ENCODE results near the gene SFMBT2. TPM values are rescaled to one million over a fixed set of nuclear protein-coding genes. Genes with fewer than 3 reads are reported as not detected.
A peak's percentile ranks its signal among the peaks of the same experiment; 100 is the strongest.

SFMBT2 gene
- total and polyA plus RNA-seq, 2 of the 4 experiments (the other 2 are of a cell fraction), result 0.70 to 1.3 TPM

DNA sequence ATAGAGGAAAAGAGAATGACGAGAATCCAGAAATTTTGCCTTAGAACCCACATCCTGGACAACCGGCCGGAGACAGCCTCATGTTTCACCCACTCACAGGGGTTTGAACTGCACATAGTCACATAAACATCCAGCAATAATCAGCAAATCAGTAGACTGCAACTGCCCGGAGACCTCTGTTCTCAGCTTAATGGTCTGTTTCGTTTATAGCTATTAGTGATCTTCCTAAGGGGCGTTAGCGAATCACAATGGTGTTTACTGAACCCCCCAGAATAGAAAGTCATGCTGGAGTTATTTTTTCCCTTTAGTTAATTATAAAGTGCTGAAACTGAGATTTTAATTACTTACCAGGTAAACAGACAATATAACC, 98.4 kb downstream of the SFMBT2 start:
- no peak overlapping the region for H2BK5ac ChIP-seq (ENCODE audit: low read depth, low read length, poor library complexity, severe bottlenecking)
- in situ Hi-C loops (cut with MboI; ENCODE audit: low sequenced_read_pairs), result no loop called here
- H3K4ac ChIP-seq (ENCODE audit: low read depth, low read length), result no peak overlapping the region
- H4K91ac ChIP-seq (ENCODE audit: insufficient read depth, low read depth, low read length), result no peak overlapping the region
- H3K4me3 ChIP-seq (ENCODE audit: insufficient read depth, low read depth, low read length), result no peak overlapping the region
- H3K18ac ChIP-seq (ENCODE audit: low read depth, low read length), result no peak overlapping the region
- no peak overlapping the region for H3K23ac ChIP-seq (ENCODE audit: low read depth, low read length)
- no peaks in the 10 kb centered on the region for H3K79me1 ChIP-seq (ENCODE audit: low read depth in 1 of 2, low read length in 2 of 2)
- WGBS, 2 experiments (ENCODE audit: extremely low coverage in 2 of 2, insufficient read length in 1 of 2), result 38% methylated on average over 2 of the region's 7 CpGs; no CpG with 5 or more reads in 1 of the 2 experiments
- no peaks in the 10 kb centered on the region for H3K9me1 ChIP-seq (ENCODE audit: insufficient read depth, low read length)
- H4K20me1 ChIP-seq (ENCODE audit: insufficient read depth, low read length), result no peaks in the 10 kb centered on the region
- no peak overlapping the region for H4K5ac ChIP-seq (ENCODE audit: low read depth, low read length)
- no peak overlapping the region for H2AFZ ChIP-seq (replicated peaks; ENCODE audit: low read length, poor library complexity)
- ATAC-seq (ENCODE audit: low read depth), result no peak
- H2BK20ac ChIP-seq (ENCODE audit: low read depth, low read length), result no peak overlapping the region
- TF ChIP-seq FOS (IDR thresholded peaks at IDR 0.05; ENCODE audit: low read depth, low read length), result no peak
- no peak for TF ChIP-seq MXI1 (IDR thresholded peaks at IDR 0.05; ENCODE audit: borderline replicate concordance, low read depth, low read length)
- TF ChIP-seq MAFK (IDR thresholded peaks at IDR 0.05; ENCODE audit: low read depth, low read length), result no peak
- TF ChIP-seq, protein P1, sequence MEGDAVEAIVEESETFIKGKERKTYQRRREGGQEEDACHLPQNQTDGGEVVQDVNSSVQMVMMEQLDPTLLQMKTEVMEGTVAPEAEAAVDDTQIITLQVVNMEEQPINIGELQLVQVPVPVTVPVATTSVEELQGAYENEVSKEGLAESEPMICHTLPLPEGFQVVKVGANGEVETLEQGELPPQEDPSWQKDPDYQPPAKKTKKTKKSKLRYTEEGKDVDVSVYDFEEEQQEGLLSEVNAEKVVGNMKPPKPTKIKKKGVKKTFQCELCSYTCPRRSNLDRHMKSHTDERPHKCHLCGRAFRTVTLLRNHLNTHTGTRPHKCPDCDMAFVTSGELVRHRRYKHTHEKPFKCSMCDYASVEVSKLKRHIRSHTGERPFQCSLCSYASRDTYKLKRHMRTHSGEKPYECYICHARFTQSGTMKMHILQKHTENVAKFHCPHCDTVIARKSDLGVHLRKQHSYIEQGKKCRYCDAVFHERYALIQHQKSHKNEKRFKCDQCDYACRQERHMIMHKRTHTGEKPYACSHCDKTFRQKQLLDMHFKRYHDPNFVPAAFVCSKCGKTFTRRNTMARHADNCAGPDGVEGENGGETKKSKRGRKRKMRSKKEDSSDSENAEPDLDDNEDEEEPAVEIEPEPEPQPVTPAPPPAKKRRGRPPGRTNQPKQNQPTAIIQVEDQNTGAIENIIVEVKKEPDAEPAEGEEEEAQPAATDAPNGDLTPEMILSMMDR (conservative IDR thresholded peaks at IDR 0.05; ENCODE audit: low read depth, low read length), result no peak
- TF ChIP-seq CHD1 (IDR thresholded peaks at IDR 0.05; ENCODE audit: low read depth, low read length), result no peak
- TF ChIP-seq, protein P2, sequence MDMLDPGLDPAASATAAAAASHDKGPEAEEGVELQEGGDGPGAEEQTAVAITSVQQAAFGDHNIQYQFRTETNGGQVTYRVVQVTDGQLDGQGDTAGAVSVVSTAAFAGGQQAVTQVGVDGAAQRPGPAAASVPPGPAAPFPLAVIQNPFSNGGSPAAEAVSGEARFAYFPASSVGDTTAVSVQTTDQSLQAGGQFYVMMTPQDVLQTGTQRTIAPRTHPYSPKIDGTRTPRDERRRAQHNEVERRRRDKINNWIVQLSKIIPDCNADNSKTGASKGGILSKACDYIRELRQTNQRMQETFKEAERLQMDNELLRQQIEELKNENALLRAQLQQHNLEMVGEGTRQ (IDR thresholded peaks at IDR 0.05; ENCODE audit: low read depth, low read length), result no peak
- no peak for TF ChIP-seq CEBPB (IDR thresholded peaks at IDR 0.05; ENCODE audit: low read depth, low read length)
- TF ChIP-seq RAD21 (IDR thresholded peaks at IDR 0.05; ENCODE audit: low read length), result no peak
- no peak for TF ChIP-seq SMC3 (IDR thresholded peaks at IDR 0.05; ENCODE audit: low read depth, low read length)
- TF ChIP-seq RCOR1 (IDR thresholded peaks at IDR 0.05; ENCODE audit: insufficient replicate concordance, low read length), result no peak
- TF ChIP-seq MAZ (IDR thresholded peaks at IDR 0.05; ENCODE audit: borderline replicate concordance, low read depth, low read length), result no peak
- TF ChIP-seq POLR2A (IDR thresholded peaks at IDR 0.05; ENCODE audit: low read depth, low read length), result no peak
- no peak for TF ChIP-seq RFX5 (IDR thresholded peaks at IDR 0.05; ENCODE audit: low read depth, low read length)
- TF ChIP-seq, protein P3, sequence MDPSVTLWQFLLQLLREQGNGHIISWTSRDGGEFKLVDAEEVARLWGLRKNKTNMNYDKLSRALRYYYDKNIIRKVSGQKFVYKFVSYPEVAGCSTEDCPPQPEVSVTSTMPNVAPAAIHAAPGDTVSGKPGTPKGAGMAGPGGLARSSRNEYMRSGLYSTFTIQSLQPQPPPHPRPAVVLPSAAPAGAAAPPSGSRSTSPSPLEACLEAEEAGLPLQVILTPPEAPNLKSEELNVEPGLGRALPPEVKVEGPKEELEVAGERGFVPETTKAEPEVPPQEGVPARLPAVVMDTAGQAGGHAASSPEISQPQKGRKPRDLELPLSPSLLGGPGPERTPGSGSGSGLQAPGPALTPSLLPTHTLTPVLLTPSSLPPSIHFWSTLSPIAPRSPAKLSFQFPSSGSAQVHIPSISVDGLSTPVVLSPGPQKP (IDR thresholded peaks at IDR 0.05; ENCODE audit: borderline replicate concordance, low read depth, low read length), result no peak
- TF ChIP-seq BHLHE40 (IDR thresholded peaks at IDR 0.05; ENCODE audit: low read depth, low read length), result no peak
- no peak for TF ChIP-seq NFE2L2 (IDR thresholded peaks at IDR 0.05; ENCODE audit: low read depth, low read length)
- no peak overlapping the region for H2BK15ac ChIP-seq (ENCODE audit: low read depth, low read length)
- H3K27me3 ChIP-seq (ENCODE audit: control insufficient read depth, insufficient read depth, low read length), result no peaks in the 10 kb centered on the region
- H3K4me1 ChIP-seq (ENCODE audit: control insufficient read depth, insufficient read depth, low read length), result no peaks in the 10 kb centered on the region
- dilution Hi-C loops (cut with HindIII; ENCODE audit: low sequenced_read_pairs, unreplicated experiment), result no loop called here
- H4K8ac ChIP-seq (ENCODE audit: low read depth in 2 of 2, low read length in 2 of 2), result no peak overlapping the region
- H3K36me3 ChIP-seq (ENCODE audit: control insufficient read depth, insufficient read depth, low read length), result no peaks in the 10 kb centered on the region
- no peak overlapping the region for H3K9ac ChIP-seq (ENCODE audit: low read depth, low read length)
- no TSS peak for BruUV-seq (replicated peaks)
- no peak overlapping the region for H2AK5ac ChIP-seq (ENCODE audit: low read depth, low read length)
- H2AK9ac ChIP-seq (replicated peaks; ENCODE audit: low read depth, low read length, poor library complexity), result no peak overlapping the region
- peak; percentile 16 for DNase-seq
- no peak overlapping the region for H3K27ac ChIP-seq (ENCODE audit: insufficient read depth, low read length)
- peaks cover 3% of the 10 kb centered on the region; the same call in 1 of the 2 replicates for H3K9me3 ChIP-seq (ENCODE audit: control insufficient read depth, insufficient read depth, low read length)
- H2BK120ac ChIP-seq (ENCODE audit: low read depth, low read length), result no peak overlapping the region
- no peak overlapping the region for H3K56ac ChIP-seq (ENCODE audit: extremely low read depth, insufficient read depth, low read length)
- intact Hi-C loops (cut with micrococcal nuclease), result no loop called here
- H3K4me2 ChIP-seq (ENCODE audit: low read depth, low read length), result no peak overlapping the region
- ChIA-PET POLR2A (ENCODE audit: unreplicated experiment) (no interaction called here), CTCF (no interaction called here)
- no peak overlapping the region for H3K14ac ChIP-seq (replicated peaks; ENCODE audit: low read depth, low read length)

Data from IMR-90 (cell line).